Fibroblast of skin of left biceps (primary cell): ENCODE measurements around the gene UBE2D3.

Source experiments
- DNase-seq, 2 experiments: peaks; one replicate each; pipeline ENCODE4 v3.0.0-alpha.2; 2013; ENCODE audit warnings: low read depth in 2 of 2

Gene UBE2D3

DNA sequence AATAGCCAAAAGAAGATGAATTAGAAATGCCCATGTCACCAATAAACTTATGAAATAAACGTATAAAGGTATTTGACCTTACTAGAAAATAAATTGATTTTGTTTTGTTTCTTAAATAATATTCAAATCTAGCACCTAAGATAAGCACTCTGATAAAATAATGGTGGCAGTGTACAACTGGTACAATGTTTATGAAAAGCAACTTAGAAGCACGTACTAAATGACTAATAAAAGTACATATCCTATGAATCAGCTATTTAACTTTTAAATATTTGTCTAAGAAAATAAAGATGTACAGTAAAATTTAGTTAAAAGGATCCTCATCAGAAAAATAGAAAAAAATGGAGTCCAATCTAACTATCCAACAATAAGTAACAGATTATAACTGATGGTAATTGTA lies 73.3 kb downstream of the UBE2D3 start:
- no peak for DNase-seq

DNA sequence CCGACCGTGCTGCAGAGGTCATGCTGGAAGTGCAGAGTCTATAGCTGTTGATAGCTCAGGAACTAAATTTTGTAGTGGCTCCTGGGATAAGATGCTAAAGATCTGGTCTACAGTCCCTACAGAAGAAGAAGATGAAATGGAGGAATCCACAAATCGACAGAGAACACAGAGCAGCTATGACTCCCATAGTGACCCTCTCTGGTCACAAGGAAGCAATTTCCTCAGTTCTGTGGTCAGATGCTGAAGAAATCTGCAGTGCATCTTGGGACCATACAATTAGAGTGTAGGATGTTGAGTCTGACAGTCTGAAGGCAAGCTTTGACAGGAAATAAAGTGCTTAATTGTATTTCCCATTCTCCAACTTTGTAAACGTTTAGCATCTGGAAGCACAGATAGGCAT lies 75.4 kb downstream of the UBE2D3 start:
- no peak for DNase-seq
